Daoy (cell line): ENCODE data around the gene ANO10. TPM values are rescaled to one million over a fixed set of nuclear protein-coding genes. Genes with fewer than 3 reads are reported as not detected.

Experiments used
- DNase-seq: peaks from one replicate; pipeline ENCODE4 v3.0.0-alpha.2; 2015; ENCODE audit warnings: low read depth
- total RNA-seq: library from RNA; depleted of rRNA; stranded (reverse); fragments of >200 nt; shearing (Covaris generic); gene quantifications from 2 replicates; pipeline ENCODE4 v1.2.3, GENCODE V29; 2014

Gene ANO10
- total RNA-seq, 1 experiment from 2014 or later = 14.6 TPM

GRCh38 chr3:43415088-43415487 is 206.7 kb downstream of the ANO10 start:
- no peak for DNase-seq

DNA sequence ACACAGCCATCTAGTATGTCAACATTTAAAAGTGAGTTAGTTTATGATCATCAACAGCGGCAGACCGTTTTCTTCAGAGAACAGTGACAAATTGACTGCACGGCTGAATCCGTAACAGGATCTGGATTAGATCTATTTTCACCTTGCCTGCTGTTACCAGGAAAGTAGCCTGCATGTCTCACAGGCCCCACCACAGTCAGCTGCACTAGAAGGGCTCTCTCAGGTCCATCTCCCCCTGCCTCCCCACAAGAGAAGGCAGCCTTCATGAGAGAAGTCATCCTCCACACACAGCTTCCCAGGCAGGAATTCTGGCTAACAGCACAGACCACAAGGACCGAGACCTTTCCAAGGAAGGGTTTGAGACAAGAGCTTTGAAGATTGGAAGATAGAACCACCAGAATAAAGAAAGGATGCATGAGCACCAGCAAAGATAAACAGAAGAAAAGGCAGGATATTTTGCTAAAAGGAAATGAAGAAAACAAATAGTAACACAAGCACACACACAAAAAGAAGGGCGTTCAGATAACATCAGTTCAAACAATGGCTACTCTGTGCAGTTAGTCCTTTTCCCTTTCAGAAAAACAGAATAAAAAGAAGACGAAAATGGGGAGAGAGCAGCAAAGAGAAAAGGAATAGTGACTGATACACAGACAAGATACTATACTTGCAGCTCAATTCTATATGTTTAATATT is 208.0 kb downstream of the ANO10 start:
- DNase-seq = no peak

DNA sequence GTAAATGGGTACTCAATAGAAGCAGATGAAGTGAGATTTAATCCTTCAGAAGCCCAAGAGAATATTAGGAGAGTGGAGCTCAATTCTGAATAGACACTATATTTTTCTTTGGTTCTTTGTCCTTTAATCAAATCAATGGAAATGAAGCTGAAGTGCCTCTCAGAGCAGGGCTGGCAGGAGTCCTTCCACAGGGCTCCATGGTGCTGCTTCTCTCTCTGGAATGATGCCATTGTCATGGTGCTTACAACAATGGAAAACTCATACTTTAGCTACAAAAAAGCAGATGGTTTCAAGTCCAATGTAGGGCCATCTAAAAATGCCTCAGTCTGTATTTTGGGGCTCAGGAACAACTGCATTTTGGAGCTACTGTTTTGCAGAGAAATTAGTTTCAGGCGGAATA is 210.4 kb downstream of the ANO10 start:
- no peak for DNase-seq

DNA sequence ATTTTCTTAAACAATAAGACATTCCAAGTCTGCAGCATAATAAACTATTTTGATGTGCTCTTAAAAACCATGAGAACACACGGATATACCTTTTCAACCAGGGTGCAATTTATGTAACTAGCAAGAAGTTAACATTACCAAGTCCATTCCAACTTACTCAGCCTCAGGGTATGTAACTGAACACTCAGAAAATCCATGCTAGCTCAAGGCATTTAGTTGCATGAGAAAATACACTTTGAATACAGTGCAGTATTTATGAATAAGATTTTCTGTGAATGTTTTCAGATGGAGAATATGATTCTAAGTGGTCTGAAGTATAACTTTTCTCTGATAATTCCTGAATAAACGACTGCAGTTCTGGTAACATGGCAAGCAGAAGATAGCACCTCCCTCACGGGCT is 211.2 kb downstream of the ANO10 start:
- no peak for DNase-seq

DNA sequence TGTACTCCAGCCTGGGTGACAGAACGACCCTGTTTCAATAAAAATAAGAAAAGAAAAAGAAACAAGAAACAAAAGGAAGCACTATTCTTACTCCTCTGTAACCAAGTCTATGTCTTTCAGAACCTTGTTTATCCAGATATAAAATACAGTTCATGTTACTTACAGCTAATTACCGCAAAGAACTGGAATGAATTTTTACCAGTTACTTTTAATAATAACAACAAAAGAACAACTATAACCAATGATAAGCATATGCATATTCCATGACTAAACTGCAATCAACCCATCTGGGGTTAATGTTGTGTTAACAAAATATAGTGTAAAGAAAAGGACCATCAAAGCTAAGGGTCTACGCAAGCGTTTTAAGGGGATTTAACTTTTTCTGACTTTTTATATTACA is 212.3 kb downstream of the ANO10 start:
- DNase-seq = no peak

DNA sequence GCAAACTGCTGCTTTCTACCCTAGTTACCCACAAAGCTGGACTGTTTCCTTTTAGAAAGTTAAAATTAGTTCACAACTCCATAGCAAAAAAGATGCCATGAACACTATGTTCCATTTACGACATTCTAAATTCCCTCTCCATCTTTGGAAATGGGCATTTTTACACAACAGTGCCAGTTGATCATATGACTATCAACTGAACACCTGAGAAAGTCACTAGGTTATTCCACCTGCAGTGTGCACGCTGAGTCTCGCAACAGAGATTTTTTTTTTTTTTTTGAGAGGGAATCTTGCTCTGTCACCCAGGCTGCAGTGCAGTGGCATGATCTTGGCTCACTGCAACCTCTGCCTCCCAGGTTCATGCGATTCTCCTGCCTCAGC is 215.2 kb downstream of the ANO10 start:
- DNase-seq = no peak

DNA sequence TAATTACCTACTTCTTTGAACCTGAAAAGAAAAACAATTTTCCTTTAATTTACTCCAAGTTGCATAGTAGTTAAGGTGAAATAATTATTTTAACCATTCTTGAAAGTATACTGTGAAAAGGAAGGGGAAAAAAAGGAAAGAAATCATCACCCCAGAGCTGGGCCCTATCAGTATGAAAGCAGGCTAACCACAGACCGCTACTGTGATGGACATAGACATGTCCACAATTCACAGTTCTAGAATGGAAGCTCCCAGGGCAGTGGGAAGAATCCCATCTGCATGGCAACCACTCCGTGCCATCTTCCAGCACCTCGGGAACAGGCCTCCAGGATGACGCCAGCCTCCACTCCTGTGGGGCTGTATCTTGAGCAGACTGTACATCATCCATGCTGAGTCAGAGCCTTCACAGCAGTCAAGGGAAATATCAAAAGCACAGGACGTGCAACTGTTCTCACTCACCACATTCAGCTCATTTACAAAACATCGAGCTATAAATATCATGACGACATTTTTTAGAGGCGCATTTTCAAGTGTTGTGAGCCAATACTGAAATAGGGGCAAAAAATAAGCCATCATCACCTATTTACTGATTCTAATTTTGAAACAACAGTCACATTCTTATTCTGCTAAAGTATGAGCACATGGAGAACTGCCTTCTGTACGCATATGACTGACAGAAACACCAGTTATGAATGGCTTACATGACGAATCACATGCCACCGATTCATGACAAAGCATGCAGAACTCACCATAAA is 215.7 kb downstream of the ANO10 start:
- peak; percentile 58 for DNase-seq

DNA sequence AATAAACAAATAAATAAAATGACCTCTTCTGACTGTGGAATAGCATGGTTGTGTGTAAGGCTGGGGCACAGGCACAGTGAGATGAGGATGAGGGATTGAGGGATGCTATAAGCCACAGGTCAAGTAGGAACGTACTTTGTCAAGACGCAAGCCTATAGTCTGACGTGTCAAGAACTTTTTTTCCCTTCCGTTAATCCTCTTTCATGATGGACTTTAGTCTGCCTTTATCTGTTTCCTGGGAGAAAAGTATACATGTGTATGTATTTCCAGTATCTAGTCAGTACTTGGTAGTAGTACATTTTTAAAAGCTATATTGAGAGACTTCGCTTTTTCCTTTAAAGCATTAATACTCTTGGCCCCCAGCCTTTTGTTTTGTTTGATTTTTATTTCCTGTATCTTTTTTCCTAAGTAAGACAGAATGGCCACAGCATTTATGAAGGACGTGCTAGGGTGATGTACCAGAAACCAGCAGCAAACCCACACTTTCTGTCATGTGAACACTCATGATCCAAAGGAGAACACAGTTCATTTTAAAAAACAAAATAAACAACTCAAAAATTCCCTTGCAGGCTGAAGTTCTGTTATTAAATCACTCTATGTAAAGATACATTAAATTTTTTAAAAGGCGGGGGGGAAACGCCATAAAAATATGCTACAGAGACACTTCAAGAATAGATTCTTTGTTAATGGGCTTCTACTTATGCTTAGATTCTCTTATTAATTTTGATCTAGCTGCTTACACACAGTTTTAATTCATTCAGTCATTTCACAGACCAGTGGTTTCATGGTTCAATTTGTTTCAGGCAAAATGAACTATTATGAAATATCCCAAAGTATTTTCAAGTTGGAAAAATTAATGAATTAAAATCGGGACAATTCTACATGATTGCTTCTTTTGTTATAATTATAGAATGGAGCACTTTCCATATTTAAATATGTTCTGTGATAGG is 220.8 kb downstream of the ANO10 start:
- DNase-seq = no peak

GRCh38 chr3:43400167-43400566 is 221.6 kb downstream of the ANO10 start:
- no peak for DNase-seq

GRCh38 chr3:43399034-43399433 is 222.8 kb downstream of the ANO10 start:
- DNase-seq = no peak

DNA sequence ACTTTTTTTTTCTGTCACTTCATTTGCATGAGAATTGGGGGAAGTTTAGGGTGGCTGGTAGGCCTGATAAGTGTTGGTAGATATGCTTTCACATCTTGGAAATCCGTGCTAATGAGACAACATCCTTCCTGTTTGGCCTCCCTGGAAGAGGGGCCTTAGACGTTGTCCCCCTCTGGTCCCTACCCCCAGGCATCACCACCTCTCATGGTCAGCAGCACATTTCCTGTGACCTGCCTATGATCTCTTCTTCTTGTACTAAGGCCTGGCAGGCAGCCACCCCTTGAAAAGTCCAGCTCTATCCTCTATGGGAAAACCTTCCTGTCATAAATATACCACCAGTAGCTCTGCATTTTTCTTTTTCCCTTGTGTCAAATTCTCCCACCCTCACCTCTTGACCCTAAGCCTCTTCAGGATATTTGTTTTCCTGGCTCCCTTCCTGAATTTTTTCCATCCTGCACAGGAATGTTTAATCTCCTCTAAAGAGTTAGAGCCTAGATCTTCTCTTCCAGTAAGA is 227.7 kb downstream of the ANO10 start:
- no peak for DNase-seq

DNA sequence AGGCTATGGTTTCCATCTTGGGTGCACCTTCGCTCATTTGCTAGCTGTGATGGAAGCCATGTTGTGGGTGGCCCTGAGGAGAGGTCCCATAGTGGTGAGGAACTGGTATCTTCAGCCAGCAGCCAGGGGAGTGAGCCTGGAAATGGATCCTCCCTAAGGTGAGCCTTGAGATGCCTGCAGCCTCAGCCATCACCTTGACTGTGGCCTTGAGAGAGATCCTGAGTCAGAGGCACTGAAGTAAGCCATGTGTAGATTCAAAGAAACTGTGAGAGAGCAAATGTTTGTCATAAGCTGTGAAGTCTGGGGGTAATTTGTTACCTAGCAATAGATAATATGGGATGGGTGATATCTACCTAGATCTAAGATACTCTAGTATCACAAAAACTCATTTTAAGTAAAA is 230.2 kb downstream of the ANO10 start:
- DNase-seq = no peak

GRCh38 chr3:43390255-43390588 is 231.6 kb downstream of the ANO10 start:
- DNase-seq = no peak

DNA sequence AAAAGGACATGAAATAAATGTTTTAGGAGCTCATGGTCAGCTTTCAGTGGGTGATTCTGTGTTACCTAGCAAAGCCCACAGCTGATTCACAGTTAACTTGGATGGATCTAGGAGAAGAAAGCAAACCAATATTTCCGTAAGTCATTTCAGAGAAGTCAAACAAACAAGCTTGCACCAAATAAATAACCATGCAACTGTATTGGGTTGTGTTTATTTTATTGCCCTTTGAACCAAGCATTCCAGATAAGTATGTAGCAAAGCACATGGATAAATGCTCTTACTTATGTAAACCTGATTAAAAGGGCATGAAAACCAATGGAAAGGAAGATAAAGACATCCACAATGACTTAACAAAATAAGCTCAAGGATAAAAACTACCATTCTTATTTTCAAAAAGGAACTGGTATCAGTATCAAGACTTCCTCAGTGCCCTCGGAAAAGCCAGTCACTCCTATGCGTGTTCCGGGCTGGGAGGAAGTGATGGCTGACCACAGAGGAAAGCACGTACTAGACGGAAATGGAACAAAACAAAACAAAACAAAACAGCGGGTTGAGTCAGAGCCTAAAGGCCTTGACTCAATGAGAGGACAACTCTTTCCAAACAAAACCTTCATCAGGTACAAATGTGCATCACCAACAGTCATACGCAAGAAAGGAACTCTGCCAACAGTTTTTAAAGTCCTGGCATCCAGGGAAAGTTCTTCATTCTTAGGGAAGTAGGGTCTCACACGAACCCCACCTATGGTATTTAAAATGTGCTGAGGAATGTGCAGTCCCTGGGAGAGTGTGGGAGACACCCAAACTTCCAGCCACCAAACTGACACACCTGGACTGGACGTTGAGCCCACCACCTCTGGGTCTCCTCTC is 232.2 kb downstream of the ANO10 start:
- peak; percentile 73 for DNase-seq

GRCh38 chr3:43388915-43389314 is 232.9 kb downstream of the ANO10 start:
- DNase-seq = no peak

GRCh38 chr3:43388175-43388574 is 233.6 kb downstream of the ANO10 start:
- no peak for DNase-seq

- DNase-seq = no peak
Measured at GRCh38 chr3:43379343-43379742, 242.5 kb downstream of the ANO10 start.

DNA sequence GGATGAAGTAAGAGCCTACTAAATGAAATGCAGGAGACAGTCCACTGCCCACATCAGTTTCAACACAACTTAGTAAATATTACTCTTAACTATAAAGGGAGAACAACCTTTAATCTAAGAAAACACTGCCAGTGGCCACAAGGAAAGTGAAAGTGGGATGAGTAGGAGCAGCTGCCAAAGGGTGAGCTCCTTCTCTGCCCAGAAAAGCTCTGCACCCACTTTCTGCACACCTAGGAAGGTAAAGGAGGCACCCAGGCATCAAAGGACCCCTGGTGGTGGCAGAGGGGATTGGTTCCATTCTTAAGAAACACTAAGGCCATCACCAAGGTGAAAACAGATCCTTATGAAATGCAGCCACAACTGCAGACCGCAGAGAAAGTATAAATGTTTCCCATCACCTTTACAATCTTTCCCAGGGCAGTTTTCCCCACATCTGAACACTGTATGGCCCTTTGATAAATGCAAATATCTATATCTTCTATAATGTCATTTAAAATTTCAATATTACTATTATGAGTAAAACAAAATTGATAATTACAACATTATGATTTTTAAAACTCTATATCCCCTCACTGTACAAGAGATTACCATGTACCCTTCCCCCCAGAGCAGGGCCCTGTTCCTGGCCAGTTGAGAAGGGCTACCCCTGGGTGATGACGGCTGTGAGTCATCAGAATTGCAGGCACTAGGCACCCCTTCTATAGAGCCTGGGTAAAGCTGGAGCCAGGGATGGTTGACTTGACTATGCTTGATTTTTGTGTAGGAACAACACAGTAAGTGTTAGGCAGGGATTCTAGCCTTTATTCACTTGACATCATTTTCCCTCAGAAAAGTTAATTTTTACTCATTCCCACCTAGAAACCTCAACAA is 243.5 kb downstream of the ANO10 start:
- peak; percentile 27 for DNase-seq

DNA sequence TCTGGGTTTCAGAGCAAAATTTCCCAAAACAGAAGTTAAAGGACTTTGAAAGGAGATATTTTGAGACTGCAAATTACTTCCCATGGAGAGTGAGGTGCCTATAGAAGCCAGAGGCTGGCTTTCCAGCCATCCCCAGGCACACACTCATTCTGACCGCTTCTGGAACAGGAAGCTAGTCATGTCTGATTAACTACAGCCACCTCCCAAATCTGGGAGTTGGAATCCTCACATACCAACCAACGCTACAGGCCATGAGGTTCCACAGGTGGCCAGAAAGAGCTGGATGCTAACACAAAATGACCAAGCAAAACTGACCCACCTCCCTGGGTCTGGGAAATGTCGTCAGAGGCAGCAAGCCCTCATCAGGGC is 248.3 kb downstream of the ANO10 start:
- peak; percentile 25 for DNase-seq

DNA sequence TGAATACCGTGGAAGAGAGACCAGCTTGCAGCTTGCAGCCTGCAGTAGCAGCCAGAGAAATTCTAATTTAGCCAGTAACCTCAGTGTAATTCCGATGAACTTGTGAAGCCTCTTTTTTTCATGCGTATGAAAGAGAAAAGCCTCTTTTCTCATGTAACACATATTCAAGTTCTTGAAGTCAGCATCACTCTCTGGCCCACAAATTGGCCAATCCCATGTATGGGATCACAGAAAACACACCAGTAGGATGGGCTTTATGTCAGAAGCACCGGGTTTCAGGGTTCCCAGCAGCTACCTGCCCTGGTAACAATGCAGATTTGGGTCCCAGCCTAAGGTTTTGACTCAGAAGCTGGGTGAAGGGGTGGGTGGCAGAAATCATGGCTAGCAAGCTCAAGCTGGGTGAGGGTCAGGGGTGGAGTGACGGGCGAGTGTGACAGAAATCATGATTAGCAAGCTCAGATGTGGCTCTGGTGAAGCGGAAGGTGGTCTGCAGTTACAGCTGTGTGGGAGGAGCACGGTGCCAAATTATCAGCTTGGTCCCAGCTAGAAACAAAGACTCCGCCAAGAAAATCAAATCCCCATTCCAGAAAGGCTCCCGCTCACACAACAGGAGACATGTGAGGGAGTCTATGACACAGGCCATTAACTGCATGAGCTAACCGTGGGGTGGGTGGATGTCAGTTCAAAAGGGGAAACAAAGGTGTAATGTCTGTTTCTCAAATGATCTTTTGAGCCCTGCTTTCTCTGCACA is 248.8 kb downstream of the ANO10 start:
- no peak for DNase-seq
